ENCODE results near the gene PCDHGC4.

Gene PCDHGC4

GRCh38 chr5:141534492-141535213 is 49.8 kb downstream of the PCDHGC4 start:
- Histone ChIP-seq H3K27me3 (ENCODE audit: control insufficient read depth, insufficient read depth, low read length) (no peaks in the 10 kb centered on the region), H3K36me3 (ENCODE audit: control insufficient read depth, insufficient read depth, low read length) (peaks cover 40% of the 10 kb centered on the region), H3K9ac (ENCODE audit: low read length) (no peak overlapping the region), H3K27ac (ENCODE audit: low read depth, low read length) (no peak overlapping the region), H3K9me3 (ENCODE audit: control insufficient read depth, insufficient read depth, low read depth, low read length) (no peaks in the 10 kb centered on the region), H3K4me1 (ENCODE audit: control insufficient read depth, insufficient read depth, low read length) (no peaks in the 10 kb centered on the region), H3K4me3 (ENCODE audit: low read depth, low read length) (no peak overlapping the region)
